Stimulated activated naive CD8-positive, alpha-beta T cell treated with anti-CD3 and anti-CD28 coated beads, Interleukin-15, amount 100 ng/mL, for 72 hours (primary cell): ENCODE measurements around the gene CERS4.
A peak's percentile ranks its signal among the peaks of the same experiment; 100 is the strongest.
"Not testable (repeated sequence)": the region's sequence is repeated elsewhere in the genome, so short reads cannot be mapped to it uniquely, and the experiment has no call there.

Experiments used
- ATAC-seq: fragments of 150-1000 bp; cut with Tn5 transposase; 2 replicates; pipeline ENCODE4 v1.10.0; 2021; ENCODE audit warnings: mild to moderate bottlenecking, moderate library complexity
- DNase-seq, 2 donors: peaks; one replicate each; pipeline ENCODE4 v3.0.0; 2021 to 2022
- H3K27ac Mint-ChIP-seq, 2 donors: one replicate each; pipeline ENCODE4 v1.8.0; 2022; ENCODE audit warnings: mild to moderate bottlenecking in 2 of 2, mixed read lengths in 2 of 2, moderate library complexity in 2 of 2
- H3K27me3 Mint-ChIP-seq: one replicate; pipeline ENCODE4 v1.8.0; 2022; ENCODE audit warnings: mixed read lengths
- H3K4me1 Mint-ChIP-seq: one replicate; pipeline ENCODE4 v1.8.0; 2022; ENCODE audit warnings: mild to moderate bottlenecking, mixed read lengths
- H3K4me3 Mint-ChIP-seq, 2 donors: one replicate each; pipeline ENCODE4 v1.8.0; 2022; ENCODE audit warnings: mild to moderate bottlenecking in 2 of 2, mixed read lengths in 2 of 2, moderate library complexity in 1 of 2
- H3K9me3 Mint-ChIP-seq, 2 donors: one replicate each; pipeline ENCODE4 v1.8.0; 2022; ENCODE audit warnings: mixed read lengths in 2 of 2

CERS4 gene

DNA sequence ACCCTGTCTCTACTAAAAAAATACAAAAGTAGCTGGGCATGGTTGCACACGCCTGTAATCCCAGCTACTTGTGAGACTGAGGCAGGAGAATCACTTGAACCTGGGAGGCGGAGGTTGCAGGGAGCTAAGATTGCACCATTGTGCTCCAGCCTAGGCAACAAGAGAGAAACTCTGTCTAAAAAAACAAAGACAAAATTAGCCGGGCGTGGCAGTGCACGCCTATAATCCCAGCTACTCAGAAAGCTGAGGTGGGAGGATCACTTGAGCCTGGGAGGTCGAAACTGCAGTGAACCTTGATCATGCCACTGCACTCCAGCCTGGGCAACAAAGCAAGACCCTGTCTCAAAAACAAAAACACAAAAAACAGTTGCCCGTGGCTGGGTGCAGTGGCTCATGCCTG lies 14.3 kb downstream of the CERS4 start:
- ATAC-seq, DNase-seq, H3K9me3 Mint-ChIP-seq, H3K27ac Mint-ChIP-seq, H3K4me1 Mint-ChIP-seq, H3K4me3 Mint-ChIP-seq, H3K27me3 Mint-ChIP-seq: not testable (repeated sequence)

DNA sequence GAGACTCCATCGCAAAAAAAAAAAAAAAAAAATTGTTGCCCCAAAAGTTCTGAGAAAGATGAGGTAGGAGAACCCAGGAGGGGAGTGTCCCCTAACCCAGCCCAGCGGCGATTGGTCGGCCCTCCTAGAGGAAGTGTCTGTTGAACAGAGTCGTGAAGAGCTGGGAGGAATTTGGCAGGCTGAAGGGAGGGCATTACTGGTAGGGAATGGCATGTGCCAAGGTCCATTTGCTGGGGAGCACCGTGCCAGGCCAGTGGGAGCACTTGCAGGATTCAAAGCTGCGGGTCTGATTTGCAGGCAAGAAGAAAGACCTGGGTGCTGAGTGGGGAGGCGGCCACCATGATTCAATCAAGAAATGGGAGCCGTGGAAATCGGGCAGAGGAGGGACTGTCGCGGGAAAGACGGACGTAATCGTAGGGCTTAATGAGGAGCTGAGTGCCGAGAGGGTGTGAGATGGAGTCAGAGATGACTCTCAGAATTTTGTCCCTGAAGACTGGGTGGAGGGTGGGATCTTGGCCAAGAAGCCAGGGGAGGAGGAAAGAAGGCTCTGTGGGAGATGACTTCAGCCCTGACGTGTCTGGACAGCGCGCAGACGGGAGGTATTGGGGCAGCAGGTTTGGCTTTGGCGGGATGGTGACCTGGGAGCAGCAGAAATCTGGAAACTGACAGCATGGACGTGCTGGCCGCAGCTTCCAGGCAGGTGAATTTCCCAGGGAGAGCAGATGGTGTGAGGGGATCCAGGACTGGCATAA lies 15.4 kb downstream of the CERS4 start:
- DNase-seq, result no peak
- ATAC-seq, result no peak
- Mint-ChIP-seq H3K4me3 (no peak overlapping the region), H3K4me1 (peaks cover 5% of the 10 kb centered on the region), H3K27me3 (no peaks in the 10 kb centered on the region), H3K27ac (peak overlapping the region in 1 of 2 donors; percentile 42), H3K9me3 (no peaks in the 10 kb centered on the region)

DNA sequence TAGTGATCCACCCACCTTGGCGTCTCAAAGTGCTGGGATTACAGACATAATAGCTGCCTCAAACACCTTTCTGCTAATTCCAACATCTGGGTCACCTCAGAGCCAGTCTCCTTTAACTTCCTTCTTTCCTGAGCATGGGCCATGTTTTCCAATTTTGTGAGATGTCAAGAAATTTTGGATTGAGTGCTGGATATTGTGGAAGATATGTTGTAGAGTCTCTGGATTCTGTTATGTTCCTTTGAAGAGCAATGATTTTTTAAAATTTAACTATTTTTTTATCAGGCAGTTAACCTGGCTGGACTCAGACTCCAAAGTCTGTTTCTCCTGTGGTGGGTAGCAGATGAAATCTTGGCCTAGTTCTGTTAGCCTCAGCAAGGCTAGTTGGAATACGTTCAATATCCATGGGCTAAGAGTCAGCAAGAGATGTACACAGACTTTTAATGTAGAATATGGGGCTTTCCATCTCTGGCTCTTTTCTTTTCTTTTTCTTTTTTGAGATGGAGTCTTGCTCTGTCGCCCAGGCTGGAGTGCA lies 22.0 kb downstream of the CERS4 start:
- Mint-ChIP-seq H3K4me1 (peaks cover 5% of the 10 kb centered on the region), H3K4me3 (no peak overlapping the region), H3K27me3 (no peaks in the 10 kb centered on the region), H3K9me3 (peaks cover 0 to 8% of the 10 kb centered on the region in 2 donors), H3K27ac (no peak overlapping the region)
- ATAC-seq, result no peak
- no peak for DNase-seq

DNA sequence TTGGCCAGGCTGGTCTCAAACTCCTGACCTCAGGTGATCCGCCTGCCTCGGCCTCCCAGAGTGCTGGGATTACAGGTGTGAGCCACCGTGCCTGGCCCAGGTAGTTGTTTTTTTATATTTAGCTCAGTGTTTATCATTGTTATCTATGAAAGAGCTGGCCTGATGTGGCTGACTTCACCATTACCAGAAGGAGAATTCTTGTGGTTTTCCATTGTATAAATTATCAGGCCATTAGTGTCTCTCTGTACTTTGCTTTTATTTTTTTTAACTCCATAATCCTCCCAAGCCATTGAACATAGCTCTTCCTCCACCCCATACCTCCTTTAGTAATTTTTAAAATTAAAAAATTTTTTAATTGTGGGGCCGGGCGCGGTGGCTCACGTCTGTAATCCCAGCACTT lies 24.2 kb downstream of the CERS4 start:
- Mint-ChIP-seq H3K27ac (no peak overlapping the region), H3K4me1 (peaks cover 6% of the 10 kb centered on the region), H3K9me3 (peaks cover 0 to 8% of the 10 kb centered on the region in 2 donors), H3K27me3 (no peaks in the 10 kb centered on the region), H3K4me3 (no peak overlapping the region)
- no peak for ATAC-seq
- no peak for DNase-seq

DNA sequence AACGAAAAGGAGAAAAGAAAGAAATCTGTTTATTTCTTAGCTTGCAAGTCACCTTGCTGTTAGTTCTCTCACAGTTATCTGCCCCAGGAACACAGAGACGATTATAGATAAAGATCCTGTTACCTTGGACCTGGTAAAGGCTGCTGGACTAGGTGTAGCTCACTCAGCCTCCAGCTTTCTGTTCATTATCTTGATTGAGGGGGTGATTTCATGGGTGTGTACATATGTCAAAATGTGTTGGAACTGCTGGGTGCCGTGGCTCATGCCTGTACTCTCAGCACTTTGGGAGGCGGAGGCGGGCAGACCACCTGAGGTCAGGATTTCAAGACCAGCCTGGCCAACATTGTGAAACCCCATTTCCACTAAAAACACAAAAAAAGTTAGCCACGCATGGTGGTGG lies 27.9 kb downstream of the CERS4 start:
- Mint-ChIP-seq H3K4me3 (no peak overlapping the region), H3K9me3 (peaks cover 6 to 8% of the 10 kb centered on the region in 2 donors), H3K27me3 (no peaks in the 10 kb centered on the region), H3K4me1 (peaks cover 18% of the 10 kb centered on the region), H3K27ac (no peak overlapping the region)
- no peak for DNase-seq
- no peak for ATAC-seq

DNA sequence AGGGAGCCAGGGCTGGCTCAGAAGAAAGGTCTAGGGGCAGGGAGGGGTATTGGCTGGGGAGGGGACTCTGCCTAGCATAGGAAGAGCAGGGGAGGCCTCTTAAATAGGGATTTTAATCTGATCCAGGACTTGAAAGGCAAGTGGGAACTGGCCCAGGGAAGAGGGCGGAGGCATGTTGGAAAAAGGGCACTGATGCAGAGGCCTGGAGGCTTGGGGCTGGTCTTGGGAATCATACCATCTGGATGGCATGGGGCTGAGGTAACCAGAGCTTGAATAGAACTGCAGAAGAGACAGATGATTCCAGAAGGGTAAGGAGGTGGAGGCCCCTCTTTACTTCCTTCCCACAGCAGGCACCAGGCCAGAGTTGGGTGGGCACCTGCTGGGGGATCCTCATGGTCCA lies 29.1 kb downstream of the CERS4 start:
- H3K27ac Mint-ChIP-seq, result peak overlapping the region; percentile 3 to 13
- H3K4me1 Mint-ChIP-seq, result peaks cover 18% of the 10 kb centered on the region
- H3K4me3 Mint-ChIP-seq, result no peak overlapping the region
- DNase-seq (no peak), ATAC-seq (no peak)
- H3K9me3 Mint-ChIP-seq, result peaks cover 12 to 17% of the 10 kb centered on the region in 2 donors
- no peaks in the 10 kb centered on the region for H3K27me3 Mint-ChIP-seq

DNA sequence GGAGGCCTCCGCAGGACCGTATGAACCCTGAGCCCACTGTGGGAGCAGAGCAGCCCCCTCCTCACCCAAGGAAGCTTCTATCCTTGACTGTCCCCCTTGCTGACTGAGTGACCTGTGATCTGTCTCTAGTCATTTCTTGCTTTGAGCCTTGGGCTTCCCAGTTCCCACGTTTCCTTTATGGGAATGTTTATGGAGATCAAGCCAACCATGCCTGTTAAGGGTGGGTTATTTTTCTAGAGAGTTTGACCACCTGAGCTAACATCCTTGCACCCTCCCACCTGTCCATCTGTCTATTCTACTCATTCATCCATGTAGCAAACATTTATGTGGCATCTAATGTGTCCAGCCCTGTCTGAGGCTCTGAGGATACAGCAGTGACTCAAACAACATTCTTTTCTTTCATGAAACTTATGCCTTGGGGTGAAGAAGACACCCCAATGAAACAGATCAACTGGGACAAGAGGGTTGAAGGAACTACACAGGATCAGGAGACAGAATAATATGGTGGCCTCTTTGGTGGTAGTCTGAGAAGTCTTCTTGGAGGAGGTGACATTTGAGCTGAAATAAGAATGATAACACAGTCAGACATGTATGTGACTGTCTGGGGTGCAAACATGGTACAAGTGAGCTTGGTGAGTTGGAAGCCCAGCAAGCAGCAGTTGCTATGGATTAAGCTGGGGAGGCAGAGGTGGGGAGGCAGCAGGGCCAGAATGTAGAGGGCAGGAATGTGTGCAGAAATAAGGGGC lies 30.5 kb downstream of the CERS4 start:
- H3K4me3 Mint-ChIP-seq, result peak overlapping the region; percentile 33 to 67
- peak overlapping the region in 1 of 2 donors; percentile 88 for H3K27ac Mint-ChIP-seq
- no peaks in the 10 kb centered on the region for H3K27me3 Mint-ChIP-seq
- ATAC-seq (no peak), DNase-seq (no peak)
- H3K4me1 Mint-ChIP-seq, result peaks cover 18% of the 10 kb centered on the region
- peaks cover 12 to 24% of the 10 kb centered on the region in 2 donors for H3K9me3 Mint-ChIP-seq

DNA sequence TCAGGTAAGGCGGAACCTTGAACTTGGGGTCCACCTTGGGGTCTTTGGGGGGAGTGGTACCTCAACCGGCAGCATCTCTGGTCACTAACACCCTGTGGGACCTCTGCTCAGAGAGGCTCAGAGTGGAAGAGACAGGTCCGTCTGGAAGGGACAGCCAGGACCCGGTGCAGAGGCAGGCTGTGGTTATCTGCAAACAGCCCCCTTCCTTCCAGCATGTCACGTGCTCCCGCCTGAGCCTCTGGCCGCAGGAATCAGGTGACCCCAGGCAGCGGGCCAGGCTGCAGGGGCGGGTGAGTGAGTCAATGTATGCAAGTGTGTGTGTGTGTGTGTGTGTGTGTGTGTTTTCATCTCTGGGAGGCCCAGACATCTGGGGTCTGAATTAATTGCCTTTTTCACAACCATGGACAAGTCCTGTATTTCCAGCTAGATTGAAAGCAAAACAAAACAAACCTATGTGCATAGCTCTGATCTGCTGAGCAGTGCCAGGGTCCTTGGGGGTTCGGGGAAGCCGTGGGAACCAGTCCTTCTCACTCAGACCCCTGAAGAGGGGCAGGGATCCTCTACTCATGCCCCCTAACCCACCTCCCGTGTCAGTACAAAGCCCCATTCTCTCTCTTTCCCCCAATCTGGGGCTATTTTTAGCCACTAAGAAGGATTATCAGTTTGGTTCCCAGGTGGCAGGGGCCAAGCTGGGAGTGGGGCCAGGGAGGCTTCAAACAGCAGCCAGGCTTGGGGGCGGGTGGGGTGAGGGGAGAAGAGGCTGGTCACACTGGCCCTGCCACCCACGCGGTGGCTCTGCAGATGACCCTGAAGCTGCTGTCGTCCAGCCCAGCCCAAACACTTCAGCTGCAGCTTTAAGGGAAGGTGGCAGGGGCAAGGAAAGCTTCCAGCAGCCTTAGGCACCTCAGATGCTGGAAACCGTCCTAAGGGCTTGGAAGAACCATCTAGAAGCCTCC lies 31.4 kb downstream of the CERS4 start:
- peak; percentile 68 to 80 for DNase-seq
- peak; percentile 96 for ATAC-seq
- H3K27ac Mint-ChIP-seq, result peak overlapping the region in 1 of 2 donors; percentile 66

DNA sequence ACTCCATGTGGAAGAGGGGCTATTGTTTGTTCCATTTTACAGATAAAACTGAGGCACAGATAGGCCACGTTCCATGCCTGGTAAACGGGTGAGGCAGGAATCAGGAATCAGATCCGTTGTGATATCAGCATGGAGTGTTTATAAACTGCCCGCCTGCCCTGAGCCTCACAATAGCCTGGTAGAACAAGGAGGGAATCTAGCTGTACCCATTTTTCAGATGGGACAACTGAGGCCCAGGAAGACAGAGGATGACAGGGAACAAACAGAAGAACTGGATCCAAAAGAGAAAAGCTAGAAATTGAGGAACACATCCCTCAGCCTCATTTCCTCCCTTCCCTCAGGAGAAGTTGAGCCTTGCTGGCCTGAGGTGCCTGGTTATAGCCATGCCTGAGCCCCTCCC lies 32.5 kb downstream of the CERS4 start:
- Mint-ChIP-seq H3K4me3 (no peak overlapping the region), H3K4me1 (peaks cover 18% of the 10 kb centered on the region)

More for the DNA sequence above, 31.4 kb downstream of the CERS4 start:
- H3K4me3 Mint-ChIP-seq, result peak overlapping the region; percentile 33 to 67
- H3K27me3 Mint-ChIP-seq, result no peaks in the 10 kb centered on the region
- peaks cover 12 to 24% of the 10 kb centered on the region in 2 donors for H3K9me3 Mint-ChIP-seq
- H3K4me1 Mint-ChIP-seq, result peaks cover 18% of the 10 kb centered on the region

DNA sequence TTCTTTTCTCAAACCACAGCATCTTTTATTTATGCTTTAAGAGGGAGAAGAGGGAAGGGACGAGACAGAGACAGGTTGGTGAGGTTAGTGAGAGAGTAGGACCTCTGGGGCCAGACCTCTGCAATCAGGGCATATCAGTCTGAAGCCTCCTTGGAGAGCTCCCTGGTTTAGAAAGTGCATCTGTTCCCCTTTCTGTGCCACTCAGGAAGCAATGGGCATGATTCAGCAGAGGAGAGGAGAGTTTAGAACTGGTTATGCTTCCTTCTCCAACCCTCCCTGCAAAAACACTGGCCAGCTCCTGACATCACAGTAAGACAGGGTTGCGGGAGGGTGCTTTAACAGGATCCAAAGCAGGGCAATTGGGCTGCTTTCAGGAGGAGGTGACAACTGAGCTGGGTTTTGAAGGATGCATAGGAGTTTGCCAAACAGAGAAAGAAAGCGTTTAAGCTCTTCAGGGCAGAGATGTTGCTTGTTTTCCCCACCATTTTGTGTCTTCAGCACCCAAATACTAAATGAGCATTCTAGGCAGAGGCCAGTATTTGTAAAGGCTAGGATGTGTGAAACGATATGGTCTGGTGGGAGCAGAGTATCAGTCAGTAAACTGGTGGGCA lies 33.1 kb downstream of the CERS4 start:
- no peak overlapping the region for H3K4me3 Mint-ChIP-seq
- no peak for ATAC-seq
- peaks cover 12 to 24% of the 10 kb centered on the region in 2 donors for H3K9me3 Mint-ChIP-seq
- no peak overlapping the region for H3K27ac Mint-ChIP-seq
- H3K27me3 Mint-ChIP-seq, result no peaks in the 10 kb centered on the region
- no peak for DNase-seq
- peaks cover 18% of the 10 kb centered on the region for H3K4me1 Mint-ChIP-seq

More for the DNA sequence above, 32.5 kb downstream of the CERS4 start:
- H3K9me3 Mint-ChIP-seq, result peaks cover 12 to 24% of the 10 kb centered on the region in 2 donors
- DNase-seq (no peak), ATAC-seq (no peak)
- H3K27ac Mint-ChIP-seq, result no peak overlapping the region
- H3K27me3 Mint-ChIP-seq, result no peaks in the 10 kb centered on the region

DNA sequence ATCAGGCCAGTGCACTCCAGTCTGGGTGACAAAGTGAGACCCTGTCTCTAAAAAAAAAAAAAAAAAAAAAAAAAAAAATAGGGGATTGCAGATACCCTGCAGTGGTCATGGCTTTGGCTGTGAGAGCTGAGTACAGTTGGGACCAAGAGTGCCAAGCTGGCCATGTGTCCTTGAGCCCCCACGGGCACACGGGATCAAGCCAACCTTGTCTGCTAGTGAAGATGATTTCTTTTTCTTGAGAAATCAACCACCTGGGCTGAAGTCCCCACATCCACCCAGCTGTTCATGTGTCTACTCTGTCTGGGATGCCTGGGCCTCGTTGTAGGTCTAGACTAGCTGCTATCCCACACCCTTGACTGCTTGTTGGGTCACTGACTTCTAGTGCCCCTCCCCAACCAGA lies 34.0 kb downstream of the CERS4 start:
- DNase-seq (no peak), ATAC-seq (no peak)
- H3K4me1 Mint-ChIP-seq, result peaks cover 14% of the 10 kb centered on the region
- H3K27me3 Mint-ChIP-seq, result no peaks in the 10 kb centered on the region
- no peak overlapping the region for H3K27ac Mint-ChIP-seq
- no peak overlapping the region for H3K4me3 Mint-ChIP-seq
- peaks cover 14 to 27% of the 10 kb centered on the region in 2 donors for H3K9me3 Mint-ChIP-seq

DNA sequence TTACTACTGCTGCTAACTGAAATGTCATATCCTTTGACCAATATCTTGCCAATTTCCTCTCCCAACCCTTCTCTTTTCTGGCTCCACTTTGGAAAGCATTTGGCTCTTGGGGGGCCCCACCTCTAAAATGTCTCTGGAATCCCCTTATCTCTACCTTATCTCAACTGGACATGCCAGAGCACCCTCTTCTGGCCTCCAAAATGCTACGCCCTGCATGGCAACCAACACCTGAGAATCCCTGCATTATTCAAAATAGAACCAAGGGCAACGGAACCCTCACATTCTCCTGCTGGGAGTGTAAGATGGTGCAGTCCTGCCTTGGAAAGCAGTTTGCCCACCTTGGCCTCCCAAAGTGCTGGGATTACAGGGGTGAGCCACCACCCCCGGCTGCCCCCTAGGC lies 35.3 kb downstream of the CERS4 start:
- no peak overlapping the region for H3K27ac Mint-ChIP-seq
- peaks cover 12% of the 10 kb centered on the region for H3K4me1 Mint-ChIP-seq
- peaks cover 22 to 31% of the 10 kb centered on the region in 2 donors for H3K9me3 Mint-ChIP-seq
- ATAC-seq (no peak), DNase-seq (no peak)
- H3K4me3 Mint-ChIP-seq, result no peak overlapping the region
- no peaks in the 10 kb centered on the region for H3K27me3 Mint-ChIP-seq

DNA sequence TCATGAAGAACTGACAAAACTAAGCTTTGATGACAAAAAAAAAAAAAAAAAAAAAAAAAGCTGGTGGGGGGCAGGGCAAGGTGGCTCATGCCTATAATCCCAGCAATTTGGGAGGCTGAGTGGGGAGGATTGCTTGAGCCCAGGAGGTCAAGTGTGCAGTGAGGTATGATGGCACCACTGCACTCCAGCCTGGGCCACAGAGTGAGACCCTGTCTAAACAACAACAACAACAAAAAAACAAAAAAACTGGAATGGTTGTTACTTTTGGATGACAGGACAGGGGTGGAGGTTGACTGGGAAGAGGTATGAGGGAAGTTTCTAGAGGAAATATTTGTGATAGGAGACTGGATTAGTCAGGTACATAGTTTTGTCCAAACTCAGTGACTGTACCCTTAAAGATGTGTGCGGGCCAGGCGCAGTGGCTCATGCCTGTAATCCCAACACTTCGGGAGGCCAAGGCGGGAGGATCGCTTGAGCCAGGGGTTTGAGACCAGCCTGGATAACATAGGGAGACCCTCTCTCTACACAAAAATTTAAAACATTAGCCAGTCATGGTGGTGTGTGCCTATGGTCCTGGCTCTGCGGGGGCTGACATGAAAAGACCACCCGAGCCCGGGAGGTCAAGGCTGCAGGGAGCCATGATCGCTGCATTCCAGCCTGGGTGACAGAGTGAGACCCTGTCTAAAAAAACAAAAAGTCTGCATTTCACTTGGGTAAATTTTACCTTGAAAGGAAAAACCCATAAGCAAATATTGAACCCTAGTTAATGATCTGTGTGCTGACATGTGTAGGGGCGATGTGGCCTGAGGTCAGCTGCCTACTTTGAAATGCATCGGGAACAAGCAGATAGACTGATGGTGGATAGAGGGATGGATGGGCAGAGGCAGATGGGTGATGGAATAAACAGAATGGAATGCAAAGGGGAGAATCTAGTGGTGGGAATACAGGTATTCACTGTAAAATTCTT lies 37.0 kb downstream of the CERS4 start:
- Mint-ChIP-seq H3K27ac (peak overlapping the region in 1 of 2 donors; percentile 49), H3K4me3 (no peak overlapping the region), H3K4me1 (no peaks in the 10 kb centered on the region), H3K9me3 (peaks cover 16 to 25% of the 10 kb centered on the region in 2 donors), H3K27me3 (no peaks in the 10 kb centered on the region)
- ATAC-seq (no peak), DNase-seq (no peak)
